HL-60 (cell line): Measurements from ENCODE around the gene SLC34A1.
"Not testable (repeated sequence)": the region's sequence is repeated elsewhere in the genome, so short reads cannot be mapped to it uniquely, and the experiment has no call there.

Experiments
- CTCF ChIP-seq: IDR thresholded peaks from one replicate; pipeline ENCODE4 v1.5.1; 2011; ENCODE audit warnings: low read length, control low read depth, inconsistent platforms; ENCODE audit not compliant: insufficient read depth
- GABPA ChIP-seq: IDR thresholded peaks from 2 replicates; pipeline ENCODE4 v1.6.1; 2012; ENCODE audit warnings: low read depth
- POLR2AphosphoS5 ChIP-seq: IDR thresholded peaks from 2 replicates; pipeline ENCODE4 v1.6.1; 2012; ENCODE audit warnings: low read depth
- SPI1 ChIP-seq: IDR thresholded peaks from 2 replicates; pipeline ENCODE4 v1.6.1; 2012; ENCODE audit warnings: low read depth, mild to moderate bottlenecking, borderline replicate concordance

- not testable (repeated sequence) for TF ChIP-seq CTCF, SPI1, GABPA, POLR2AphosphoS5
Measured at GRCh38 chr5:177420472-177420871, 36.2 kb downstream of the SLC34A1 start.
